ENCODE data around the gene CLASP1.
"Not testable (repeated sequence)": the region's sequence is repeated elsewhere in the genome, so short reads cannot be mapped to it uniquely, and the experiment has no call there.

CLASP1 gene

DNA sequence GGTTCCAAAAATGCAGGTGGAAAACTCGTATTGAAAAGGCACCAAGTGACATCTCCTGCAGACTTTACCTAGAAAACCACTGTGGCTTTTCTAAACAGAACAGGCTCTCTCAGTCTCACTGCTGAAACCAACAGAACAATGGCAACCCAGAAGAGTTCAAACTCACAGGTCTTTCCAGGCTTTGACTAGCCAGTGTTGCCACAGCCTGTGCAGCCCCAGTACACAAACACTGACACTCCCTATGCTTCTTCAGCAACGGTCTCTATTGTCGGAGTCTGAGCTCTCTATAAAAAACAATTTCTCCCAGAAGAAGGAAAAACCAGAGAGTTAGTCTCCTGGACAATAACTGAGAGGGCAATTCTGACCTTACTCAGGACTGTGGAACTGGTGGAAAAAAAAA is 206.4 kb downstream of the CLASP1 start:
- no peak for DNase-seq (ENCODE audit: low read depth in 1 of 2, low spot score in 1 of 2)
- H3K4me3 ChIP-seq (replicated peaks; ENCODE audit: insufficient read depth, low read length), result no peak overlapping the region
- TF ChIP-seq, protein P1, sequence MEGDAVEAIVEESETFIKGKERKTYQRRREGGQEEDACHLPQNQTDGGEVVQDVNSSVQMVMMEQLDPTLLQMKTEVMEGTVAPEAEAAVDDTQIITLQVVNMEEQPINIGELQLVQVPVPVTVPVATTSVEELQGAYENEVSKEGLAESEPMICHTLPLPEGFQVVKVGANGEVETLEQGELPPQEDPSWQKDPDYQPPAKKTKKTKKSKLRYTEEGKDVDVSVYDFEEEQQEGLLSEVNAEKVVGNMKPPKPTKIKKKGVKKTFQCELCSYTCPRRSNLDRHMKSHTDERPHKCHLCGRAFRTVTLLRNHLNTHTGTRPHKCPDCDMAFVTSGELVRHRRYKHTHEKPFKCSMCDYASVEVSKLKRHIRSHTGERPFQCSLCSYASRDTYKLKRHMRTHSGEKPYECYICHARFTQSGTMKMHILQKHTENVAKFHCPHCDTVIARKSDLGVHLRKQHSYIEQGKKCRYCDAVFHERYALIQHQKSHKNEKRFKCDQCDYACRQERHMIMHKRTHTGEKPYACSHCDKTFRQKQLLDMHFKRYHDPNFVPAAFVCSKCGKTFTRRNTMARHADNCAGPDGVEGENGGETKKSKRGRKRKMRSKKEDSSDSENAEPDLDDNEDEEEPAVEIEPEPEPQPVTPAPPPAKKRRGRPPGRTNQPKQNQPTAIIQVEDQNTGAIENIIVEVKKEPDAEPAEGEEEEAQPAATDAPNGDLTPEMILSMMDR (IDR thresholded peaks at IDR 0.05; ENCODE audit: insufficient read depth, low read length), result no peak
- no peak for TF ChIP-seq REST (IDR thresholded peaks at IDR 0.05; ENCODE audit: insufficient replicate concordance, low read depth)
- no peak for TF ChIP-seq GABPA (IDR thresholded peaks at IDR 0.05; ENCODE audit: low read depth)
- no peak for TF ChIP-seq SPI1 (IDR thresholded peaks at IDR 0.05; ENCODE audit: borderline replicate concordance, low read depth)
- H3K27ac ChIP-seq (replicated peaks), result no peak overlapping the region
- no peaks in the 10 kb centered on the region for H3K27me3 ChIP-seq (ENCODE audit: insufficient read depth, poor library complexity, severe bottlenecking)

DNA sequence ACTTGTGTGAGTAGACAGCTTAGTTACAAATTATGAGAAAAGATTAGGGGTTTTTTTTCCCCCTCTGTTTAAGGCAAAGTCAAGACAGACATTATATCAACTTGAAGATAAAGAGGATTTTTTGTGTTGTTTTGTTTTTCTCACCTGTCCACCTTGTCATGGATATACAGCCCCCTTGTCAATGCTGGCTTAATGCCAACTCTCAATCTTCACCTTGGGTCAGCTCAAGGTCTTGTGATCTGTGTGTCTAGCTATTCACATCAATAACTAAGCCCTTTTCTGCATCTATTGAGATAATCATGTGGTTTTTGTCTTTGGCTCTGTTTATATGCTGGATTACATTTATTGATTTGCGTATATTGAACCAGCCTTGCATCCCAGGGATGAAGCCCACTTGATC is 211.0 kb downstream of the CLASP1 start:
- DNase-seq (ENCODE audit: low read depth in 1 of 2, low spot score in 1 of 2); H3K27ac ChIP-seq (replicated peaks); H3K27me3 ChIP-seq (ENCODE audit: insufficient read depth, poor library complexity, severe bottlenecking); H3K4me3 ChIP-seq (replicated peaks; ENCODE audit: insufficient read depth, low read length): not testable (repeated sequence)

GRCh38 chr2:121436918-121437317 is 212.3 kb downstream of the CLASP1 start:
- DNase-seq (ENCODE audit: low read depth in 1 of 2, low spot score in 1 of 2), result no peak
- TF ChIP-seq REST (IDR thresholded peaks at IDR 0.05; ENCODE audit: insufficient replicate concordance, low read depth), result no peak

DNA sequence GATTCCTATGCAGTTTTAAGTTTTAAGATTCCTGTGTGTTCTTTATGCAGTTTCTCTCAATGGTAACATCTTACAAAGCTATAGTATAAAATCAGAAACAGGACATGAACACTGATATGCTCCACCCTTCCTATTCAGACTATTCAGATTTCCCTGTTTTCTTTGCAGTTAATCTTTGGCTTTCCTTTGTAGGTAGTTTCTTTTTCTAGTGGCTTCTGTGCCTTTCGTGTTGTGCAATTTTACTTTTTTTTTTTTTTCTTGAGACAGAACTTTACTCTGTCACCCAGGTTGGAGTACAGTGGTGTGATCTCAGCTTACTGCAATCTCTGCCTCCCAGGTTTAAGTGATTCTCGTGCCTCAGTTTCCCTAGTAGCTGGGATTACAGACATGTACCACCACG is 213.5 kb downstream of the CLASP1 start:
- Histone ChIP-seq H3K27me3 (ENCODE audit: insufficient read depth, poor library complexity, severe bottlenecking) (no peaks in the 10 kb centered on the region), H3K4me3 (replicated peaks; ENCODE audit: insufficient read depth, low read length) (no peak overlapping the region), H3K27ac (replicated peaks) (no peak overlapping the region)
- no peak for TF ChIP-seq SPI1 (IDR thresholded peaks at IDR 0.05; ENCODE audit: borderline replicate concordance, low read depth)
- no peak for TF ChIP-seq POLR2AphosphoS5 (IDR thresholded peaks at IDR 0.05; ENCODE audit: low read depth)
- TF ChIP-seq GABPA (IDR thresholded peaks at IDR 0.05; ENCODE audit: low read depth), result no peak
- TF ChIP-seq REST (IDR thresholded peaks at IDR 0.05; ENCODE audit: insufficient replicate concordance, low read depth), result no peak
- TF ChIP-seq, protein P1 (IDR thresholded peaks at IDR 0.05; ENCODE audit: insufficient read depth, low read length), result no peak
- no peak for DNase-seq (ENCODE audit: low read depth in 1 of 2, low spot score in 1 of 2)

More at GRCh38 chr2:121436918-121437317, 212.3 kb downstream of the CLASP1 start:
- H3K4me3 ChIP-seq (replicated peaks; ENCODE audit: insufficient read depth, low read length), result no peak overlapping the region
- no peaks in the 10 kb centered on the region for H3K27me3 ChIP-seq (ENCODE audit: insufficient read depth, poor library complexity, severe bottlenecking)
- no peak overlapping the region for H3K27ac ChIP-seq (replicated peaks)

All from HL-60 (cell line).